ACHN (cell line): ENCODE data around the gene TRIM50.
"Not testable (repeated sequence)": the region's sequence is repeated elsewhere in the genome, so short reads cannot be mapped to it uniquely, and the experiment has no call there.

ENCODE experiments used
- DNase-seq: peaks from one replicate; pipeline ENCODE4 v3.0.0-alpha.2; 2015
- in situ Hi-C: cut with HindIII; loops from 2 replicates; pipeline ENCODE4 v1.10.0; 2017; ENCODE audit warnings: low sequenced_read_pairs, low pct_ligation_motif_present, low pct_unique_long_range_greater_than_20kb

Gene TRIM50

DNA sequence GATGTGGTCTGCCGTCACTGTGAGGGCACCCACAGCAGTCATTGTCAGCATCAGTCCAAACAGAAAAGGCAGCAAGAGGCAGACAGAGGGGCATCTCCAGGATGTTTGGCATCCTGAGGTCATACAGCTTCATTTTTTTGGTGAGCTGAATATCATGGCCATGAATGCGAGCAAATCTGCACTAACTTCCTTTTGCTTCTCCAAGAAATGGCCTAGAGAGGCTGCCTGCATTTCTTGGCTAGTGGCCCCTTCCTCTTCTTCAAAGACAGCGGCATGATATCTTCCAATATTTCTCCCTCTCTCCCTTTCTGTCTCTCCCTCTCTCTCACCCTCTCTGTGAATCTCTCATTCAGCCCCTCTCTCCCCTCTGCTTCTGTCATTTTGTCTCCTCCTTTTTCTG, 24.9 kb upstream of the TRIM50 start:
- in situ Hi-C loops, result no loop called here
- no peak for DNase-seq

DNA sequence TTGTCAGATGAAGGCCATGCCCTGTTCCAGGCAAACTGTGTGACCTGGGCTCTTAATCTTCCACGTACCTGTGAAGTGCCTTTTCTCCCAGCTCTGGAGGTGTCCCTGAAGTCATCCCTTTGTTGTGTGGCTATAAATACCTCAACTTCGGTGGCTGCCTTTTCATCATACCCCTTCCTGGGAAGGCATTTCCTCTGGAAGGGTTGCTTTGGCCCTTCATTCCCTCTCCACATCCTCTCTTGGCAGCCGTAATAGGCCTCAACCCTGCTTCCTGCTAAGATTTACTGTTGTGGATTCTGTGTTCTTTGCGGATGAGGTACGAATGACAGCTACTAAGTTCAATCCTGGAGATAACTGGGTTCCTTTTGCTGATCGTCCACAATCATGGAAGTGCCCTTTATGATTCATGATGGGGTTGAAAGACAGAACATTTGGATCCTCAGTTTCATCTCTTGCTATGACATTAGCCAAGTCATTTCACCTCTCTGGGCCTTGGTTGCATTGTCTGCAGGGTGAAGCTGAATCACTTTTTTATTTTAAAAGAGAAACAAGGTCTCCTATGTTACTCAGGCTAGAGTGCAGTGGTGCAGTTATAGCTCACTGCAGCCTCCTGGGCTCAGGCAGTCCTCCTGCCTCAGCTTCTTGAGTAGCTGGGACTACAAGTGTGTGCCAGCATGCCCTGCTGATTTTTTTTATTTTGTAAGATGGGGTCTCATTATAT, 23.7 kb upstream of the TRIM50 start:
- in situ Hi-C loops, result no loop called here
- no peak for DNase-seq

DNA sequence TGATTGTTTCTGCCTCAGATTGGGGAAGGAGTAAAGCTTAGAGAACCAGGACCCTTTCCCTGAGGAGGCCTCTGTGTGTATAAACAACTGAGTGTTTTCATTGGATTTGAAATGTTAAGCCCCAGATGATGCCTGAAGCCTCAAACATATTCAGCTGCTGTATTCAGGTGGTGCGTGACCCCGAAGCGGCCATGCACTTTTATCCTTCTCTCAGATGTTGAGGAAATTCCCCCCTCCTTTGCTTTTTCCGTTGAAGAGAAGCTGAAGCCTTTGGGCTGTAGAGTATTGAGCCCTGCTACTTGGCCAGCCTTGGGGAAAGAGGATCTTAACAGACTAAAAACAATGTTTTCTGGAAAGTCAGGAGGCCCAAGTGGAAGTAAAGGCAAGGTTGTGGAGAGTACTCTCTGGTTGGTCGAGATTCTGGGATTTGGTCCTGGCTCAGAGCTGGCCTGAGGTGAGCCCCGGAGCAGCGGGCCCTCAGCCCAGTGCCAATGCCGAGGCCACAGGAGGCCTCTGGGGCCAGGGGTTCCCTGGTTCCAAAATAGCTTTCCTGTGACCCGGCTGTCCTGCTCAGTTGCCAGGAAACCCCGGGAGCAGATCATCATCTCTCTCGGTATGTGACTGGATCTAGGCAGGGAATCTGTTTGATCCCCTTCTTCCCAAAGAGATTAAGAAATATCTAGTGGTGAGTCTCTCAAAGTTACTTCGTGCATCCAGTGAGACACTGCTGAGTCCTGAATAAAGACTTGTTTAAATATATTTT, 22.6 kb upstream of the TRIM50 start:
- in situ Hi-C loops, result no loop called here
- no peak for DNase-seq

DNA sequence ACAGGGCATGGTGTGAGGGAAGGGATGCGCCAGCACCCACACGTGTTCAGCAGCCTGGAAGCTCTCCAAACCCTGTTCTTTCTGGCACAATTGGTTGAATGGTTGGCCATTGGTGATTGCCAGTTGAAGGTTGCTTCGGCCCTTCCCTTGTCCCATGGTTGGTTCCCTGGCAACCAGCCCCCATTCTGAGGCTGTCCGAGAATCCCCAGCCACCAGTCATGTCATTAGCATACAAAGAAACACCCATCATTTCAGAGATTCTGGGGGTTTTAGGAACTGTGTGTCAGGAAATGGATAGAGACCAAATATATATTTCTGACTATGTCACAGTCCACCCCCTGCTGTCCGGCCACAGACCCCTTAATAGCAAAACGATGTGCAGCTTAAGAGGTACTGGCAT, 21.9 kb upstream of the TRIM50 start:
- DNase-seq, result no peak
- in situ Hi-C loops, result no loop called here

DNA sequence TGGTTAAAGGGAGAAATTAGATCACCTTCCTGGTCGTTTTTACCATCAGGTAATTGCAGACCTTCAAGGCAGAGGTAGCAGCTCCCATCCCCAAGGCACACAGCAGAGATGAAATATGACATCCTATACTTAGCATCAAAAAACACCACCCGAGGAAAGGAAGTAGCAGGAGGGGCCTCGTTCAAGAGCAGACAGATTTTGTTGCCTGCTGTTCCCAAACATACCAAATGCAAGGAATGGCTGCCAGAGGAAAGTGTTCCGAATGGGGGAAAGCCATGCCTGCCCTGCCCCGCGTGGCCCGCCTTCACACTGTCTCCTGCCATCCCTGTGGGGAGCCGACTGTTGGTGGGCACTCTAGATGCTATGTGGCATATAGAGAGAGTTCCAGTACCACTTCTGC, 18.1 kb upstream of the TRIM50 start:
- no peak for DNase-seq
- in situ Hi-C loops, result no loop called here

DNA sequence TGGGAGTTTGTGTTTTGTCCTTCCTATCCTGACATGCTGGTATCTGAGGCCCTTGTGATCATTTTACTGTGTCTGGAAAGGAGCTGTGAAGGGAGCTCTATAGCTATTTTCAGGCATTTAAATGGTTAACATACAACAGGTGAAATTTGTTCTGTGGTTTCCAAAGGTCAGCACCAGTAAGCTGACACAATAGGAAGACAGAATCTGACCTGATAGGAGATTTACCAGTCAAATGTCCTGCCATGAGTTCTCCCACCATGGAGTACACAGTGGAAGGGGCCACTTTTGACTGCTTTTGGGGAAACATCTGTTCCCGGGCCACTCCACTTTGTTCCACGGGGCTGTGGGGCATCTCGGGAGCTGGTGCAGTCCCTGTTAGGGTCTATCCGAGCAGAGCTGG, 17.7 kb upstream of the TRIM50 start:
- DNase-seq, result no peak
- in situ Hi-C loops, result no loop called here

DNA sequence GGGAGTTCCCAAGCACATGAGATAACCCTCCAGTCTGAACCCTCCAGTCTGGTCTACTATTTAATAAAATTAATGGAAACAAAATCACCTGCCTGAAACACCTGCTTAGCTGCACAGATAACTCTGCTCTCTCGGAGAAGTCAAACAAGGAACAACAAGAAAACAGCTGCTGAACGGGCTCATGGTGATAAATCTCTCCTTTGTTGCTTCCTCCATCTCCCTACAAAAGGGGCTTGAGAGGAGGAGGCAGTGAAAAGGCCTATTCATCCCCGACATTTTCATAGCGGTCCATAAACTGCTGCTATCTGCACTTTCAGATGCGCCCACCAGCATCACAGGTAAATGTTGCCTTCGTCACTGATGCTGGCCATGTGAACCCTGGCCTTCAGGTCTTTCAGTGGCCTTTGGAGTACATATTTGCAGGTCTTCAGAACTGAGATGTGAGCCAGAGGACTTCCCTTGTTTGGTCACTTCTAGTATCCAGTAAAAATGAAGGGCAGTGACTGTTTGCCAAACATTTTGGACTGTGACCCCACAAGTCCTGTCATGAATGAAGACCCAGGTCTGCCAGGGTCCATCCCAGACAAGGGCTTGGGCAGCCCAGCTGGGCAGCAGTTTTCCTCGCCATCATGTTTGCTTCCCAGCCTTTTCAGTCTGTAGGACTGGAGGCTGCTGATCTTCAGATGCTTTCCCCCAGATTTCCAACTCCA, 15.9 kb upstream of the TRIM50 start:
- in situ Hi-C loops, result loop anchor here (5.0 kb wide), 1 partner anchor 103 kb away; no protein-coding TSS in a partner anchor
- DNase-seq, result no peak

DNA sequence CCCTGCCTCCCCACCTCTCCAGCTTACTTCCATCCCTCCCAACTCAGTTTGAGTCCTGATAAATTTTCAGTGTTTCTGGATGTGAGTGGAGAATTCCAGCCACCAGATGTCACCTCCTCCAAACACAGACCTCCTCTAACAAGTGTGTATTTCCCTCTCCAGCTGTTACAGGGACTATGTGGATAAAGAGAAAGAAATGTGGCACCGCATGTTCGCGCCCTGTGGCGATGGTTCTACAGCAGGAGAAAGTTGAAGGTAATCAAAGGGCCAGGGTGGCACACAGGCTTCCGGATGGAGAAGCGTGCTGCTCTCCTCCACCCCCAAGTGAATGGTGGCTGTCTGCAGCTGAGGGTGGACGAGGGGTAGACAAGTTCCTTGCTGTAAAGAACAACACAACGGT, 14.8 kb upstream of the TRIM50 start:
- peak; percentile 42 for DNase-seq
- in situ Hi-C loops, result loop anchor here (5.0 kb wide), 1 partner anchor 105 kb away; no protein-coding TSS in a partner anchor

DNA sequence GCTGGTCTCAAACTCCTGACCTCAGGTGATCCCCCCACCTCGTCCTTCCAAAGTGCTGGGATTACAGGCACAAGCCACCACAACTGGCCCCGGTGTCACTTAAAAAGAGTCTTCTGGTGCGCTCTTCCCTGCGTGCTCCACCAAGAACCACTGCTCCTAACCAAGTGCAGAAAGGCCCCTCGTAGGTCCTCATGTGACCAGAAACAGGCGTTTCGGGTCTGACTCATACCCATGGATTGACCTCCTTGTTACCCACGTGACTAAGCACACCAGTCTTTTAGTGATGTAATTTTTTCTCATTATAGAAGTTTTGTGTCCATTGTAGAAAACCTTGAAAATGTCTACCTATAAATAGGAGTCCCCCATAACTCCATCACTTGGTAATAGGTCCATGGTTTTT, 14.0 kb upstream of the TRIM50 start:
- DNase-seq, result peak; percentile 60
- in situ Hi-C loops, result loop anchor here (5.0 kb wide), 1 partner anchor 105 kb away; no protein-coding TSS in a partner anchor

DNA sequence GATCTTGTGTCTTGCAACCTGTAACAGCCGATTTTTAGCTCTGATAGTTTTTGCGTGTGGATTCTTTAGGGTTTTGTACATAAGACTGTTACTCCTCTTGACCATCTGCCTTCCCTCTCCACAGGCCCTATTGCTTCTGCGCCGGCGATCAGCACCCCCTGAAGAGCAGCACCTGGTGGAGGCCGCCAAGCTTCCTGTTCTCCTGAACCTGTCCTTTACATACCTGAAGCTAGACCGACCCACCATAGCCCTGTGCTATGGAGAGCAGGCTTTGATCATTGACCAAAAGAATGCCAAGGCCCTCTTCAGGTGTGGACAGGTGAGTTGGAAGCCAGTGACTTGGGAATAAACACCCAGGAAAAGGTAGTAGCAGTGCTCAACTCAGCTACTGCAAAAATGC, 12.6 kb upstream of the TRIM50 start:
- DNase-seq, result no peak
- in situ Hi-C loops, result loop anchor here (5.0 kb wide), 1 partner anchor 107 kb away; no protein-coding TSS in a partner anchor

DNA sequence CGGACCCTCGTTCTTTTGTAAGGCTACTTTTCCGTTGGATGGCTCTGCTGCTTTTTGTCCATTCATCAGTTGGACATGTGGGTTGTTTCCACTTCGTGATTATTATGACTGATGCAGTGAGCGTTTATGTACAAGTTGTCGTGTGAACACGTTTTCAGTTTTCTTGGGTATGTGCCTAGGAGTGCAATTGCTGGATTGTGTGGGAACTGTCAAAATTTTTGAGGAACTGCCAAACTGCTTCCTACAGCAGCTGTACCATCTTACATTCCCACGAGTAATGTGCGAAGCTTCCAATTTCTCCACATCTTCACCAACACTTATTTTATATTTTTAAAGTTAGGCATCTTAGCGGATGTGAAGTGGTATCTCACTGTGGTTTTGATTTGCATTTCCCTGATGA, 10.4 kb upstream of the TRIM50 start:
- in situ Hi-C loops, result no loop called here
- no peak for DNase-seq

DNA sequence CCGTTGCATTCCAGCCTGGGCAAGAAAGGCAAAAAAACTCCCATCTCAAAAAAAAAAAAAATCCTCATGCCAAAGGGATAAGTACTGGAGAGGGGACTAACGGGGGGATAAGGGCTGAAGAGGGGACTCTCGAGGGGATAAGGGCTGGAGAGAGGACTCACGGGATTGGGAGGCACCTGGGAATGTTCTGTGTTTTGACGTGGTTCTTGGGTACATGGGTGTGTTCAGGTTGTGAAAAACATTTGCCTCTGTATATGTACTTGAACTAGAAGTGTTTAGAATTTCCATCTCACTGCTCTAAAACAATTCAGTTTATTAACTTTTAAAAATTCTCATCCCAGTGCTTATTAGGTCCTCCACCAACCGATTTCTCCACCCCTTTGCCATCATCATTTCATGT, 4.6 kb upstream of the TRIM50 start:
- in situ Hi-C loops, result no loop called here
- no peak for DNase-seq

DNA sequence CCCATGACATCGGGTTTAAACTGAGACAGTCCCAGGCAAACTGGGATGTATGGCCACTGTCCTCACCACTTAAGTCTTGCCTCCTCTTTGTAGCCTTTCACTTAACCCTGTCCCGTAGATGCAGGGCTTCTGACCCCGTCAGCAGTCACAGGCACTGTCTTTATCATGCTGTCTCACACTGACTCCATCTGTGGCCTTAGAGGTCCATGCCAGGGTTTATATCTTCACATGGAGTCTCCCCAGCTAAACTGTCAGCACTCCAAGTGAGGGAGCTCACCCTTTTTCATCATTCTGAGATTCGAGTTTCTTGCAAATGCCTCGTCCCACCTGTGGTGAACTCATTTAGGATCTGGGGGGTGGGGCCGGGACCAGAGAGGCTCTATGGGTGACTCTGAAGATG, 2.9 kb upstream of the TRIM50 start:
- in situ Hi-C loops, result no loop called here
- DNase-seq, result no peak

DNA sequence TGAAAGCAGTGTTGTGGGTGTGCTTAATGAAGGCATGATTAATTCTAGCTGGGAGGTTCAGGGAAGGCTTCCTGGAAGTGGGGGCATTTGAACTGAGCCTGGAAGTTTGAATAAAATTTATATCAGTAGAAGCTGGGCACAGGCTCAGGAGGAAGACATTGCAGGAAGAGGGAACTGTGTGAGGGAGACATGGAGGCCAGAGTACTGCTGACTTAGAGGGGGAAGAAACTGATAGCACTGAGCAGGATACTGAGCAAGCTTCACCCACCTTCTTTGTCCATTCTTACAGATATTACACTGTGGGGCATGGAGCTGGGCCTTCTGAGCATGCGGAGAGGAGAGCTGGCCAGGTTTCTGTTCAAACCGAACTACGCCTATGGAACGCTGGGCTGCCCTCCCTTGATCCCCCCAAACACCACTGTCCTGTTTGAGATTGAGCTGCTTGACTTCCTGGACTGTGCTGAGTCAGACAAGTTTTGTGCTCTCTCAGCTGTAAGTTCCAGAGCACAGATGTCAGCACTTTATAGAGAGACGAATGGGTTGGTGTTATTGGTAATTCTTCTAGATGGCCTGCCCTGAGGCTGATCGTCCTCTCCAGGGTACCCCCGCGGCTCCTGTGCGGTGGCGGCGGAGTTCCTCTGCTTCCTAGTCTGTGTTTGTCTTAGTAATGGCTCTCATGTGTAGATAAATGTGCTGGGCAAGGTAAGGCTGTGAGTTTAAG, 2.1 kb upstream of the TRIM50 start:
- in situ Hi-C loops, result no loop called here
- DNase-seq, result no peak

DNA sequence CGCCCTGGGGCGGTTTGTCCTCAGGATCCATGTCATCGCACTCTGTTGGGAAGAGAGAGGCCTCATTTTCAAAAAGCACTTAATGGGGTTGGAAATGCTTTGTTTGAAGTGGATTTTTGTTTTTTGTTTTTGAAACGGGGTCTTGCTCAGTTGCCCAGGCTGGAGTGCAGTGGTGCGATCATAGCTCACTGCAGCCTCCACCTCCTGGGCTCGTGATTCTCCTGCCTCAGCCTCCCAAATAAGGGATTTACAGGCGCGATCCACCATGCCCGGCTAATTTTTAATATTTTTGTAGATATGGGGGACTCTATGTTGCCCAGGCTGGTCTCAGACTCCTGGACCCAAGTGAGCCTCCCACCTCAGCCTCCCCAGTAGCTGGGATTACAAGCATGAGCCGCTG, 814 bp upstream of the TRIM50 start:
- in situ Hi-C loops, result no loop called here
- no peak for DNase-seq

DNA sequence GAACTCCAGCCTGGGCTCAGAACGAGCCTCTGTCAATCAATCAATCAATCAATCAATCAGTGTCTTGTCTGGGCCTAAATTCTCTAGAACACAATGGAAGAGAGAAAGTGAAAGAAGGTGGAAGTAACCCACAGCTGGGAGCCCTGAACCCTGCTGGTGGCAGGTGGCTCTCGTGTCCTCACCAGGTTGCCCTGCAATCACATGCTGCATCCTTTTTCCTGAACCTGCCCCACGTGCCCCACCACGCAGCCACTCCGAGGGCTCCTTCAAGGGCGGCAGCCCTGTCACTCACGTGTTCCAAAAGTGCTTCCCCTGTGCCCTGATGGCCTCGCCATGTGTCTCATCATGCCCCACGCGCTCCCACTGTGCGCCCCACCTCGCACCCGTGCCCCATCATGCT, 433 bp downstream of the TRIM50 start:
- in situ Hi-C loops, DNase-seq: not testable (repeated sequence)

DNA sequence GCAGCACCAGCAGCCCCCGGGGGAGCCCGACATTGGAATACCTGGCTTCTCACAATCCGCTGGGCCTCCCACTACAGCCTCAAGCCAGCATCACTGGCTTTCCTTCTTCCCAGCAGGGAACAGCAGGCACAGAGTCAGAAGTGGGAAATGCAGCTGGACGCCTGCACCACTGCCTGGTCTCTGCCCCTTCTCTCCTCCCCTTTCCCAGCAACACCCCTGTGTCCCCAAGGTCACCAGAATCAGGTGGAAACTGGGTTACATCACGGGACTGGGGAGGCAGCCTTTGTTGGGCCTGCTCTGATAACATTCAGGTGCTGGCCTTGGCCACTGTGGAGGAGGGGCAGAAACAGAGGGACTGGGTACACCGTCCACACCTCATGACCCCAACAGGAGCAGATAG, 2.5 kb downstream of the TRIM50 start:
- in situ Hi-C loops, DNase-seq: not testable (repeated sequence)

DNA sequence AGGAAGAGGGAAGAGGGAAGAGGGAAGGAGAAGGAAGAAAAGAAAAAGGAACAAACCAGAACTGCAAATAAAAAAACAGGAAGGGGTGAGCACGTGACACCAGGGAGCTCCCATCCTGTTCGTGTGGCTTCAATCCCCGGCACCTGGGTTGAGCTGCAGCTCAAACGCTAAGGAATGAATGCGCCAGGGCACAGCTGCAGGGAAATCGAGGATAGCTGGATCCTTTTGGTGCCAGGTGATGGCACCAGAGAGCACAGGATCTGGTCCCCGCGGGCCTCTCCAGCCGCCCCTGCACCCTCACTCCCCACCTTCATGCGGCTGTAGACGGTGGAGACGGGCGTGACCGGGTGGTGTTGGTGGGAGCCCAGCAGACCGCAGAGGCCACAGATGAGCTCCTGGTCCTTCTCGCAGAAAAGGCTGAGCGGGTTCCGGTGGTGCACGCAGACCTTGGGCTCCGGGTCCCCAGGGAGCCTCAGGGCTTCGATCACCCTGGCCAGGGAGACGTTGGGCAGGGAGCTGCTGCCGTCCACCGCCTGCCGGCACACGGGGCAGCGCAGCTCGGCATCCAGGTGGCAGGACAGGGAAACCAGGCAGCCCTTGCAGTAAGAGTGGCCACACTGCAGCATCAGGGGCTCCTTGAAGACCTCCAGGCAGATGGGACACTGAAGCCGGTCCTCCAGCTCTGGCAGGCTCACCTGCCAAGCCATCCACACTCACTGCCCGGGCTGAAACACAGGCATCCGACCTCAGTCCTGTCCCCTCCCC, 3.6 kb downstream of the TRIM50 start:
- DNase-seq, result peak; percentile 67
- in situ Hi-C loops, result not testable (repeated sequence)
